Stimulated activated naive B cell treated with anti-CD40 and anti-IgM and Interleukin-4, amounts not matched to agents 10 μg/mL and 1 μg/mL and 100 μg/mL, for 72 hours (primary cell): ENCODE data around the gene MAN2B2.
"Not testable (repeated sequence)": the region's sequence is repeated elsewhere in the genome, so short reads cannot be mapped to it uniquely, and the experiment has no call there.

ENCODE experiments used
- ATAC-seq, 2 donors: fragments of 150-1000 bp; cut with Tn5 transposase; replicated peaks; 2 replicates each; pipeline ENCODE4 v1.10.0; 2021; ENCODE audit warnings: moderate library complexity in 1 of 2
- DNase-seq: peaks from one replicate; pipeline ENCODE4 v3.0.0; 2021
- H3K27ac Mint-ChIP-seq: one replicate; pipeline ENCODE4 v1.8.0; 2022; ENCODE audit warnings: mild to moderate bottlenecking, mixed read lengths
- H3K27me3 Mint-ChIP-seq, 2 donors: one replicate each; pipeline ENCODE4 v1.8.0; 2022; ENCODE audit warnings: mixed read lengths in 2 of 2
- H3K36me3 Mint-ChIP-seq, 2 donors: one replicate each; pipeline ENCODE4 v1.8.0; 2022; ENCODE audit warnings: mixed read lengths in 2 of 2, mild to moderate bottlenecking in 1 of 2
- H3K4me1 Mint-ChIP-seq, 2 donors: one replicate each; pipeline ENCODE4 v1.8.0; 2022; ENCODE audit warnings: mixed read lengths in 2 of 2, mild to moderate bottlenecking in 1 of 2
- H3K4me3 Mint-ChIP-seq, 2 donors: one replicate each; pipeline ENCODE4 v1.8.0; 2022; ENCODE audit warnings: mild to moderate bottlenecking in 2 of 2, mixed read lengths in 2 of 2, moderate library complexity in 1 of 2
- H3K9me3 Mint-ChIP-seq, 2 donors: one replicate each; pipeline ENCODE4 v1.8.0; 2022; ENCODE audit warnings: mixed read lengths in 2 of 2, mild to moderate bottlenecking in 1 of 2

MAN2B2 gene

GRCh38 chr4:6616087-6616995 lies 41.4 kb downstream of the MAN2B2 start:
- ATAC-seq (no peak), DNase-seq (no peak)
- no peak overlapping the region for H3K27ac Mint-ChIP-seq
- H3K4me1 Mint-ChIP-seq, result peaks cover 0 to 2% of the 10 kb centered on the region in 2 donors
- H3K36me3 Mint-ChIP-seq, result peaks cover 52 to 71% of the 10 kb centered on the region in 2 donors
- H3K27me3 Mint-ChIP-seq, result no peaks in the 10 kb centered on the region
- H3K9me3 Mint-ChIP-seq, result peaks cover 0 to 7% of the 10 kb centered on the region in 2 donors
- no peak overlapping the region for H3K4me3 Mint-ChIP-seq

- H3K27ac Mint-ChIP-seq, result no peak overlapping the region
- H3K27me3 Mint-ChIP-seq, result no peaks in the 10 kb centered on the region
- no peak for DNase-seq
- H3K36me3 Mint-ChIP-seq, result peaks cover 51 to 70% of the 10 kb centered on the region in 2 donors
- H3K9me3 Mint-ChIP-seq, result peaks cover 3 to 4% of the 10 kb centered on the region in 2 donors
- peaks cover 0 to 2% of the 10 kb centered on the region in 2 donors for H3K4me1 Mint-ChIP-seq
- H3K4me3 Mint-ChIP-seq, result no peak overlapping the region
- ATAC-seq, result no peak
Measured at GRCh38 chr4:6617246-6617645, 42.3 kb downstream of the MAN2B2 start.

- no peak for DNase-seq
- no peak for ATAC-seq
- Mint-ChIP-seq H3K36me3 (peaks cover 46 to 64% of the 10 kb centered on the region in 2 donors), H3K27me3 (no peaks in the 10 kb centered on the region), H3K9me3 (peaks cover 3 to 4% of the 10 kb centered on the region in 2 donors), H3K4me1 (peaks cover 0 to 2% of the 10 kb centered on the region in 2 donors), H3K4me3 (no peak overlapping the region), H3K27ac (no peak overlapping the region)
Measured at GRCh38 chr4:6618386-6619115, 43.6 kb downstream of the MAN2B2 start.

- H3K27ac Mint-ChIP-seq, result no peak overlapping the region
- peaks cover 0 to 2% of the 10 kb centered on the region in 2 donors for H3K4me1 Mint-ChIP-seq
- no peak overlapping the region for H3K4me3 Mint-ChIP-seq
- peaks cover 44 to 60% of the 10 kb centered on the region in 2 donors for H3K36me3 Mint-ChIP-seq
- H3K27me3 Mint-ChIP-seq, result no peaks in the 10 kb centered on the region
- no peak for ATAC-seq
- no peak for DNase-seq
- H3K9me3 Mint-ChIP-seq, result peaks cover 3 to 4% of the 10 kb centered on the region in 2 donors
Measured at GRCh38 chr4:6619116-6619465, 44.1 kb downstream of the MAN2B2 start.

- no peaks in the 10 kb centered on the region for H3K27me3 Mint-ChIP-seq
- H3K9me3 Mint-ChIP-seq, result peaks cover 3 to 4% of the 10 kb centered on the region in 2 donors
- peaks cover 0 to 2% of the 10 kb centered on the region in 2 donors for H3K4me1 Mint-ChIP-seq
- H3K4me3 Mint-ChIP-seq, result no peak overlapping the region
- H3K36me3 Mint-ChIP-seq, result peaks cover 41 to 54% of the 10 kb centered on the region in 2 donors
- DNase-seq, result no peak
- ATAC-seq, result no peak
- H3K27ac Mint-ChIP-seq, result no peak overlapping the region
Measured at GRCh38 chr4:6619466-6620255, 44.7 kb downstream of the MAN2B2 start.

- H3K9me3 Mint-ChIP-seq, result peaks cover 3 to 4% of the 10 kb centered on the region in 2 donors
- ATAC-seq (no peak), DNase-seq (no peak)
- no peak overlapping the region for H3K27ac Mint-ChIP-seq
- peaks cover 0 to 2% of the 10 kb centered on the region in 2 donors for H3K4me1 Mint-ChIP-seq
- no peaks in the 10 kb centered on the region for H3K27me3 Mint-ChIP-seq
- peaks cover 38 to 52% of the 10 kb centered on the region in 2 donors for H3K36me3 Mint-ChIP-seq
- no peak overlapping the region for H3K4me3 Mint-ChIP-seq
Measured at GRCh38 chr4:6620296-6620695, 45.3 kb downstream of the MAN2B2 start.

GRCh38 chr4:6620891-6621555 lies 46.0 kb downstream of the MAN2B2 start:
- no peak overlapping the region for H3K27ac Mint-ChIP-seq
- no peak for ATAC-seq
- peaks cover 3 to 4% of the 10 kb centered on the region in 2 donors for H3K9me3 Mint-ChIP-seq
- no peaks in the 10 kb centered on the region for H3K27me3 Mint-ChIP-seq
- H3K4me3 Mint-ChIP-seq, result no peak overlapping the region
- peaks cover 33 to 51% of the 10 kb centered on the region in 2 donors for H3K36me3 Mint-ChIP-seq
- no peak for DNase-seq
- H3K4me1 Mint-ChIP-seq, result peaks cover 0 to 2% of the 10 kb centered on the region in 2 donors

GRCh38 chr4:6621556-6621927 lies 46.6 kb downstream of the MAN2B2 start:
- DNase-seq (no peak), ATAC-seq (no peak)
- Mint-ChIP-seq H3K9me3 (peaks cover 3 to 4% of the 10 kb centered on the region in 2 donors), H3K4me3 (no peak overlapping the region), H3K36me3 (peaks cover 28 to 45% of the 10 kb centered on the region in 2 donors), H3K27ac (no peak overlapping the region), H3K27me3 (no peaks in the 10 kb centered on the region), H3K4me1 (peaks cover 0 to 2% of the 10 kb centered on the region in 2 donors)

- no peaks in the 10 kb centered on the region for H3K27me3 Mint-ChIP-seq
- no peak overlapping the region for H3K4me3 Mint-ChIP-seq
- peaks cover 0 to 3% of the 10 kb centered on the region in 2 donors for H3K9me3 Mint-ChIP-seq
- H3K36me3 Mint-ChIP-seq, result peaks cover 20 to 34% of the 10 kb centered on the region in 2 donors
- peak overlapping the region; percentile 51 for H3K27ac Mint-ChIP-seq
- H3K4me1 Mint-ChIP-seq, result peaks cover 0 to 2% of the 10 kb centered on the region in 2 donors
- ATAC-seq, result no peak
- no peak for DNase-seq
Measured at GRCh38 chr4:6622744-6623143, 47.8 kb downstream of the MAN2B2 start.

- peaks cover 0 to 3% of the 10 kb centered on the region in 2 donors for H3K9me3 Mint-ChIP-seq
- DNase-seq, result no peak
- H3K27me3 Mint-ChIP-seq, result no peaks in the 10 kb centered on the region
- H3K36me3 Mint-ChIP-seq, result peaks cover 19 to 23% of the 10 kb centered on the region in 2 donors
- ATAC-seq, result no peak
- H3K27ac Mint-ChIP-seq, result no peak overlapping the region
- peaks cover 0 to 2% of the 10 kb centered on the region in 2 donors for H3K4me1 Mint-ChIP-seq
- H3K4me3 Mint-ChIP-seq, result no peak overlapping the region
Measured at GRCh38 chr4:6625256-6625655, 50.3 kb downstream of the MAN2B2 start.

GRCh38 chr4:6626066-6626465 lies 51.1 kb downstream of the MAN2B2 start:
- Mint-ChIP-seq H3K27ac (no peak overlapping the region), H3K4me1 (peaks cover under 1 to 7% of the 10 kb centered on the region in 2 donors), H3K4me3 (no peak overlapping the region), H3K27me3 (no peaks in the 10 kb centered on the region), H3K36me3 (peaks cover 15 to 18% of the 10 kb centered on the region in 2 donors), H3K9me3 (peaks cover 0 to 3% of the 10 kb centered on the region in 2 donors)
- ATAC-seq, result no peak
- no peak for DNase-seq

GRCh38 chr4:6627832-6628231 lies 52.8 kb downstream of the MAN2B2 start:
- Mint-ChIP-seq H3K27me3 (no peaks in the 10 kb centered on the region), H3K27ac (no peak overlapping the region), H3K9me3 (no peaks in the 10 kb centered on the region), H3K36me3 (peaks cover 0 to 4% of the 10 kb centered on the region in 2 donors), H3K4me1 (peaks cover 0 to 21% of the 10 kb centered on the region in 2 donors), H3K4me3 (no peak overlapping the region)
- no peak for ATAC-seq
- no peak for DNase-seq

- DNase-seq, ATAC-seq, H3K27ac Mint-ChIP-seq, H3K36me3 Mint-ChIP-seq, H3K9me3 Mint-ChIP-seq, H3K4me3 Mint-ChIP-seq, H3K27me3 Mint-ChIP-seq: not testable (repeated sequence)
- H3K4me1 Mint-ChIP-seq, result peaks cover 0 to 21% of the 10 kb centered on the region in 2 donors
Measured at GRCh38 chr4:6628484-6628883, 53.5 kb downstream of the MAN2B2 start.
